Sigmoid colon (tissue), 7 donors: Measurements from ENCODE around the gene CD55. TPM values are rescaled to one million over a fixed set of nuclear protein-coding genes. Genes with fewer than 3 reads are reported as not detected.

Source experiments
- DNase-seq: peaks from one replicate; pipeline ENCODE4 v3.0.0-alpha.2; 2019
- H3K27ac ChIP-seq, 4 donors: fragments of 200-600 bp; sonication (generic); one replicate each; pipeline ENCODE4 v1.5.1; 2016 to 2019; ENCODE audit warnings: mild to moderate bottlenecking in 1 of 4
- H3K27me3 ChIP-seq, 3 donors: fragments of 200-600 bp; sonication (generic); one replicate each; pipeline ENCODE4 v1.5.1; 2019; ENCODE audit warnings: mild to moderate bottlenecking in 1 of 3
- H3K36me3 ChIP-seq, 4 donors: fragments of 200-600 bp; sonication (generic); one replicate each; pipeline ENCODE4 v1.5.1; 2016 to 2019
- H3K4me1 ChIP-seq, 4 donors: fragments of 200-600 bp; sonication (generic); one replicate each; pipeline ENCODE4 v1.5.1; 2017 to 2019
- H3K4me3 ChIP-seq, 4 donors: fragments of 200-600 bp; sonication (generic); one replicate each; pipeline ENCODE4 v1.5.1; 2017 to 2019; ENCODE audit warnings: mild to moderate bottlenecking in 2 of 4, moderate library complexity in 1 of 4
- H3K9me3 ChIP-seq, 4 donors: fragments of 200-600 bp in 3 of 4; sonication (generic) in 3 of 4; one replicate each; pipeline versions ENCODE4 v1.5.1 to v1.6.1; 2013 to 2019
- EP300 ChIP-seq, 4 donors: sonication (generic); formaldehyde crosslinking; IDR thresholded peaks; one replicate each; pipeline ENCODE4 v1.6.1; 2017; ENCODE audit warnings: antibody characterized with exemption in 4 of 4
- POLR2A ChIP-seq, 2 donors: fragments of 450-650 bp; IDR thresholded peaks; one replicate each; pipeline ENCODE4 v1.6.1; 2016; ENCODE audit warnings: antibody characterized with exemption in 2 of 2, mild to moderate bottlenecking in 2 of 2, moderate library complexity in 2 of 2
- POLR2AphosphoS5 ChIP-seq, 4 donors: sonication (generic); formaldehyde crosslinking; IDR thresholded peaks; one replicate each; pipeline ENCODE4 v1.6.1; 2017; ENCODE audit warnings: antibody characterized with exemption in 4 of 4
- WGBS, 2 donors: extraction: QIAGEN DNeasy Blood & Tissue Kit; methylation state at CpG; one replicate each; pipeline ENCODE4 v1.1.7; 2013; 5-methylcytosine and 5-hydroxymethylcytosine counted together
- intact Hi-C: fragments of 100-400 bp; cut with DNase I; formaldehyde crosslinking; loops from one replicate; pipeline ENCODE4 v1.15.1; 2023
- polyA plus RNA-seq, 3 donors: library from polyadenylated mRNA; stranded (reverse); fragments of 200-250 nt; gene quantifications; one replicate each; pipeline ENCODE4 v1.2.3, GENCODE V29; 2013
- total RNA-seq, 4 donors: library from RNA; depleted of rRNA; stranded (reverse); fragments of >200 nt; gene quantifications; one replicate each; pipeline ENCODE4 v1.1.0, GENCODE V29; 2016
- TF ChIP-seq, protein P1 (sequence below), 4 experiments: fragments of 450-650 bp in 3 of 4; fragments of 200-600 bp in 1 of 4; IDR thresholded peaks; one replicate each; pipeline ENCODE4 v1.5.1; 2016 to 2019; ENCODE audit warnings: antibody characterized with exemption in 4 of 4, mild to moderate bottlenecking in 3 of 4, moderate library complexity in 2 of 4
- donor health status: healthy with polysubstance abuse.
- donor health status: Bipolar disorder and iron deficiency.
- donor health status: healthy.

The CD55 gene
- total and polyA plus RNA-seq, 7 donors: 10.8 to 56.1 (median 41.5) TPM

DNA sequence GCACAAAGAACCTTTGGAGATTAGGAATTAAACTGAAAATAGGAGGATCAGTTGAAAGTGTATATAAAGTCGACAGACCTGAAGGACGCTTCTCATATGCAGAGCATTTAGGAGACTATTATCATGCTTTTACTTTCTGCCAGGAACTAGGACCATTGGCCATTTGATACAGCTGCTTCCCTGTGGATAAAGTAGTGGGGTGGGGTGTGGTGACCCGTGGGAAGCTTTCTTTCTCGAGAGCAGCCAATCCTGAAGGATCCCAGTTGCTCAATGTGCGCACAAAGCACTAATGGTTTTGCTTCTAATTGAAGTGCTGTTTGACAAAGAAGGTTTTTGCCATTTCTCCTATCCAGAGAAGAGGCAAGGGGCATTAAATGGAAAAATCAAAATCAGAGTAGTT lies 14.9 kb upstream of the CD55 start:
- intact Hi-C loops: no loop called here
- DNase-seq: no peak
- WGBS, 2 donors: 82 to 86% methylated on average over 5 of the region's 5 CpGs

DNA sequence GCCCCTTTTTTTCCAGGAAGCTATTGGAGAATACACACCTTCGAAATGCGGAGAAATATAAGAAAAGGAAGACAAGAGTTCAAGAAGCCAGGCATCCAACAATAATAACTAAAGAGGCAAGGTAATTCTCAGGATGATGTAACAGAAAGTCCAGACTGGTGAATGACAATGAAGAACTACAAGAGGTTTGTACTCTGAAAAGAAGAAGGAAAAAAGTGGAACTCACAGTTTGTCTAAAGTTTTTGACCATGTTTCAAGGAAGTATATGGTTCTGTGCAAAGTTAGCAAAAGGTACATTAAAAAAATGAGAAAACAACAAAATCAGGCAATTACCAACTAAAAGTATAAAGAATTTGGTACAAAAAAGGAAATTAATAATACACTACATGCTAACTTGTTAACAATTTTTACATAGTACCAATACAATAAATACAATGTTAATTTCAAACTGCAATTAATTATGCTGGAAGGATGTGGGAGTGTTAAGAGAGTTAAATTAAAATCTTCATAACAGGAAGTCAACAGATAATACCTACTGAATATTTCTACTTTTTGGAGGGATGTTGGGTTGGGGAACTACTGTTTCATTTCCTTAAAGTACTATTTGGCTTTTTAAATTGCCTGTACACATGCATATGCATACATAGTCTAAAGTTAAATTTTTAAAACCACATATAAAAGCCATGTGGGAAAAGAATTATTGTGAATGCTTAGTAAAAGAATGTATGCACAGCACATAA lies 12.9 kb upstream of the CD55 start:
- no peaks in the 10 kb centered on the region for H3K27me3 ChIP-seq
- H3K4me1 ChIP-seq: peaks cover 0 to 13% (median 8%) of the 10 kb centered on the region in 4 donors
- H3K36me3 ChIP-seq: no peaks in the 10 kb centered on the region
- WGBS, 2 donors: 93 to 95% methylated on average over 2 of the region's 2 CpGs
- intact Hi-C loops: no loop called here
- no peaks in the 10 kb centered on the region for H3K9me3 ChIP-seq
- no peak overlapping the region for H3K27ac ChIP-seq
- DNase-seq: no peak
- no peak overlapping the region for H3K4me3 ChIP-seq
- TF ChIP-seq, protein P1, sequence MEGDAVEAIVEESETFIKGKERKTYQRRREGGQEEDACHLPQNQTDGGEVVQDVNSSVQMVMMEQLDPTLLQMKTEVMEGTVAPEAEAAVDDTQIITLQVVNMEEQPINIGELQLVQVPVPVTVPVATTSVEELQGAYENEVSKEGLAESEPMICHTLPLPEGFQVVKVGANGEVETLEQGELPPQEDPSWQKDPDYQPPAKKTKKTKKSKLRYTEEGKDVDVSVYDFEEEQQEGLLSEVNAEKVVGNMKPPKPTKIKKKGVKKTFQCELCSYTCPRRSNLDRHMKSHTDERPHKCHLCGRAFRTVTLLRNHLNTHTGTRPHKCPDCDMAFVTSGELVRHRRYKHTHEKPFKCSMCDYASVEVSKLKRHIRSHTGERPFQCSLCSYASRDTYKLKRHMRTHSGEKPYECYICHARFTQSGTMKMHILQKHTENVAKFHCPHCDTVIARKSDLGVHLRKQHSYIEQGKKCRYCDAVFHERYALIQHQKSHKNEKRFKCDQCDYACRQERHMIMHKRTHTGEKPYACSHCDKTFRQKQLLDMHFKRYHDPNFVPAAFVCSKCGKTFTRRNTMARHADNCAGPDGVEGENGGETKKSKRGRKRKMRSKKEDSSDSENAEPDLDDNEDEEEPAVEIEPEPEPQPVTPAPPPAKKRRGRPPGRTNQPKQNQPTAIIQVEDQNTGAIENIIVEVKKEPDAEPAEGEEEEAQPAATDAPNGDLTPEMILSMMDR (IDR thresholded peaks at IDR 0.05): no peak

More for the DNA sequence above, 14.9 kb upstream of the CD55 start:
- Histone ChIP-seq H3K36me3 (no peaks in the 10 kb centered on the region), H3K9me3 (no peaks in the 10 kb centered on the region), H3K4me3 (no peak overlapping the region), H3K27me3 (no peaks in the 10 kb centered on the region), H3K27ac (no peak overlapping the region), H3K4me1 (peaks cover 0 to 13% (median 8%) of the 10 kb centered on the region in 4 donors)
- TF ChIP-seq POLR2A (IDR thresholded peaks at IDR 0.05) (no peak), POLR2AphosphoS5 (IDR thresholded peaks at IDR 0.05) (no peak), EP300 (IDR thresholded peaks at IDR 0.05) (no peak)
- TF ChIP-seq, protein P1 (IDR thresholded peaks at IDR 0.05): no peak

DNA sequence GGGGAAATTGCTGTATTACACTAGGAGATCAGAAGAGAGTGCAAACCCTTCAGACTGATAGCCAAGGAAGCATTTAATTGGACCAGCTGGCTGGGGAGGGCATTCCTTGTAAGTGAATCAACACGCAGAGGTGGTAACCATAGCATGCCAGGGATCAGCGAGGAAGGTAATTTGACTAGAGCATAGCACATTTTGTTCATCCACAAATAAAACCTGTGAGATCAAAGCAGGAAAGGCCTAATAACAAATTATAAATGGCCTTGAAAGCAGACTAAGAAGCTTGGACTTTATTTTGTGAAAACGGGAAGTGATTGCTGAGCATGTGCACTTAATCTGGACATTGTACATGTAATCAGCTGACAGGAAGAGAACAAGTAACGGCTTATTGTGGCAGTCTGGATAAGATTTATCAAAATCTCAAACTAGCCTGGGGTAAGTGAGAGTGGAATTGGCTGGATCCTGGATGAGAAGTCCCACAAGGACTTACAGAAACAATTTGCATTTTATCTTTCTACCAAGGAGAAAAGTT lies 11.7 kb upstream of the CD55 start:
- 14 to 38% methylated on average over 4 of the region's 4 CpGs for WGBS, 2 donors
- H3K27ac ChIP-seq: peak overlapping the region; percentile 56 to 67 (median 56)
- no peaks in the 10 kb centered on the region for H3K36me3 ChIP-seq
- no peaks in the 10 kb centered on the region for H3K9me3 ChIP-seq
- H3K4me3 ChIP-seq: peak overlapping the region in 2 of 4 donors; percentile 19 to 26
- no peaks in the 10 kb centered on the region for H3K27me3 ChIP-seq
- intact Hi-C loops: no loop called here
- no peak for DNase-seq
- TF ChIP-seq POLR2A (IDR thresholded peaks at IDR 0.05) (no peak), POLR2AphosphoS5 (IDR thresholded peaks at IDR 0.05) (peak in 1 of 4 donors; percentile 25), EP300 (IDR thresholded peaks at IDR 0.05) (no peak)
- TF ChIP-seq, protein P1 (IDR thresholded peaks at IDR 0.05): no peak
- H3K4me1 ChIP-seq: peaks cover 0 to 17% (median 8%) of the 10 kb centered on the region in 4 donors

DNA sequence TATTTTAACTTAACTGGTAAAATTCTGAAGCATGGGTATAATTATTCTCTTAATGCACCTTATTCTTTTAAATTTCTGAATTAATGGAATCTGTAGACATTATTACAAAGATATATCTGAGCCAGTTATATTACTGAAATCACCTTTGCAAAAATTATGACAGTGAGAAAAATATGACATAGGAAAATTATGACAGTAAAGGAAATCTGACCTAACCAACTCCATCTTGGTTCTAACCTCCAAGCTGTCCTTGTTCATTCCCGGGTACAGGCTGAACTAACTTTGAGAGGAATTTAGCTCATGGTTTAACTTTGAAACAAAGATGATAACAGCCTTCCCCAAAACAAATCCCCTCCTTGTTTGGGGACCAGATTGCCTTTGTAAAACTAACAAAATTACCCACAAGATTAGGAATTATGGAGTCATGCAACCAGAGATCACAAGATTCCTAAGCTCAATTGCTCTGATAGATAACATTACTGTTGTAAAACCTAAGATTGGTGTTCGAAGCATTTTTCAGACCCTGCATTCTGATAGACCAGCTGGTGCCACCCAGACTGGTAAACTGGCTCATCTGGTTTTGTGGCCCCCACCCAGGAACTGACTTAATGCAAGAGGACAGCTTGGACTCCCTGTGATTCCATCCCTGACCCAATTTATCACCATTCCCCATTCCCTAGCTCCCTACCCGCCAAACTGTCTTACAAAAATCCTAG lies 9.4 kb upstream of the CD55 start:
- 70 to 88% methylated on average over 3 of the region's 3 CpGs for WGBS, 2 donors
- Histone ChIP-seq H3K27ac (no peak overlapping the region), H3K36me3 (no peaks in the 10 kb centered on the region), H3K27me3 (no peaks in the 10 kb centered on the region), H3K4me1 (peaks cover 0 to 22% (median 8%) of the 10 kb centered on the region in 4 donors), H3K9me3 (no peaks in the 10 kb centered on the region), H3K4me3 (no peak overlapping the region)
- TF ChIP-seq POLR2A (IDR thresholded peaks at IDR 0.05): no peak
- TF ChIP-seq EP300 (IDR thresholded peaks at IDR 0.05): no peak
- TF ChIP-seq POLR2AphosphoS5 (IDR thresholded peaks at IDR 0.05): no peak
- TF ChIP-seq, protein P1 (IDR thresholded peaks at IDR 0.05): no peak
- intact Hi-C loops: no loop called here
- DNase-seq: no peak
